Activated CD8-positive, alpha-beta memory T cell treated with anti-CD3 and anti-CD28 coated beads for 4 hours (primary cell): ENCODE results near the gene R3HCC1L.

ENCODE experiments used
- DNase-seq, 2 donors: peaks; one replicate each; pipeline ENCODE4 v3.0.0-alpha.2; 2020; ENCODE audit warnings: low read depth in 2 of 2

R3HCC1L gene

GRCh38 chr10:98276311-98276710 is 141.9 kb downstream of the R3HCC1L start:
- no peak for DNase-seq

DNA sequence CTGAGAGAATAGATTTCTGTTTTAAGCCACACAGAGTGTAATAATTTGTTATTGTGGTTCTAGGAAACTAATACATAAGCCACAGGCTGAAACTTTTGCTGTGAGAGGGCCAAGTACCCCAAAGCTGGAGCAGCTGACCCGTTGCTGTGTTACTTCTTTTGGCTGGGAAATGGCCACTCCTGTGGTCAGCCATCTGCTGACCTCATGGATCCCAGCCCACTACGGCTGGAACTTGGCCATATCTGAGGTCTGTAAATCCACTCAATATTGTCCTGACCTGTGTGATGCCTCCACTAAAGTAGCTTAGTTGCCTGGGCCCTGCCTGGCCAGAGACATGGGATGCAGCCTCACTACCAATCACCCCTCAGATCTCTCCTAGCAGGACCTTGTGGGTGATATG is 151.0 kb downstream of the R3HCC1L start:
- DNase-seq: no peak

DNA sequence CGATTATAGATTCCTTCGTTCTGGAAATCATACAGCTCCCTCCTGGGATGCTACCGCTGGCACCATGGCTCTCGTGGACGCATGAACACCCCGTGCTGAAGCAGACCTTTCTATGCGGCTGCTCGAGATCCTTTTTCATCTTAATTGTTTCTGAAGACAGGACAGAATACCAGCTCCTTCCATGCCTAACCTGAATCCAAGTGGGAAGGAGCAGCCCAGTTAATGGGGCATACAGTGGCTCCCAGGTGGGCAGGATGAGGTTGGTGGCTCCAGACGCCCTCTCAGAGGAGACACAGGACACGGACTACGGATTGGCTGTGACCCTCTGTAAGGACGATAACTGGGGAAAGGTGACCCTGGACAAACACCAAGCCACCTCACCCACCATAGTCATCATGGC is 152.0 kb downstream of the R3HCC1L start:
- DNase-seq: no peak

DNA sequence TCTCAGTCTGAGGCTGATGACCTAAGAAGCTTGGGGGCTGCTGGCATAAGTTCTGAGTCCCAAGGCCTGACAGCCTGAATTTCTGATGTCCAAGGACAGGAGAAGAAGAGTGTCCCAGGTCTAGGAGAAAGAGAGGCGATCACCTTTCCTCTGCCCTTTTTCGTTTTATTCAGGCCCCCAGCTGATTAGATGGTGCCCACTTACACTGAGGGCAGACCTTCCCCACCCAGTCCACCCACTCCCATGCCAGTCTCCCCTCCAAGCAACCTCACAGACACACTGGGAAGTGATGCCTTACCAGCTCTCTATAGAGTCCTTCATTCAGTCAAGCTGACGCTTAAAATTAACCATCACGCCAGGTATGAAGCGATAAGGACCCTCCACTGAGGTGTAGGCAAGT is 152.9 kb downstream of the R3HCC1L start:
- no peak for DNase-seq

DNA sequence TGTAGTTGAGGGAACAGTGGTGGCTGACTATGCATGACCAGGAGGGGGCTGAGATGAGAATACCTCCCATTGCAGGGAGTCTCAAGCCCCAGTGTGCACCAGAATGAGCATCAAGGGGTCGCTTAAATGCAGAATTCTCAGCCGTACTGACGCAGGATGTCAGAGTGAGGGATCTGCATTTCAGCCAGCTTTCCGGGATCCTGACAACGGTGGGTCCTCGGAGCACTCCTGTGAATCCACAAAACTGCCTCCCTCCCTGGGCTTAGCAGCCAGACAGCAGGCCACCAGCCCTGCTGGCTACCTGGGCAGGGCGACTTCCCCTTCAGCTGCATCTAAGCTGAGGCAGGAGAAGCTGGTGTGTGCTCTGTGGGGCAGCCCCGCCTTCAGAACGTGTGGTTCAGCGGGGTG is 155.3 kb downstream of the R3HCC1L start:
- no peak for DNase-seq

DNA sequence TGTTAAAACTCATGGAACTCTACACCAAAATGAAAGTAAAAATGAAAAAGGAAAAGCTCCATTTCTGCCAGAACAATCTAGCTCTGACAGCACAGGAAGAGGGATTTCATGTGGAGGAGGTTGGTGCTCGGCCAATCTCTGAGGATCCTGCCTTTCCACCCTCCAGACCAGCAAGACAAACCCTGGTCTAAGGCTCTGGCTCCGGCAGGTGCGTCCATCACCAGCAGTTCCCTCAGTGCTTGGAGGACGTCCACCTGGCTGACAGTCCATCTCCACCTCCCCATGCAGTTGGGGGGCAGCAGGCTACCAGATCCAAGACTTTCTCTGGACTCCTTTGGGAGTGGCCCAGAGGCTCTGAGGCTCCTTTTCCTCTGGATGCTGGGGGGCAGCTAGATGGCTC is 158.5 kb downstream of the R3HCC1L start:
- DNase-seq: no peak

DNA sequence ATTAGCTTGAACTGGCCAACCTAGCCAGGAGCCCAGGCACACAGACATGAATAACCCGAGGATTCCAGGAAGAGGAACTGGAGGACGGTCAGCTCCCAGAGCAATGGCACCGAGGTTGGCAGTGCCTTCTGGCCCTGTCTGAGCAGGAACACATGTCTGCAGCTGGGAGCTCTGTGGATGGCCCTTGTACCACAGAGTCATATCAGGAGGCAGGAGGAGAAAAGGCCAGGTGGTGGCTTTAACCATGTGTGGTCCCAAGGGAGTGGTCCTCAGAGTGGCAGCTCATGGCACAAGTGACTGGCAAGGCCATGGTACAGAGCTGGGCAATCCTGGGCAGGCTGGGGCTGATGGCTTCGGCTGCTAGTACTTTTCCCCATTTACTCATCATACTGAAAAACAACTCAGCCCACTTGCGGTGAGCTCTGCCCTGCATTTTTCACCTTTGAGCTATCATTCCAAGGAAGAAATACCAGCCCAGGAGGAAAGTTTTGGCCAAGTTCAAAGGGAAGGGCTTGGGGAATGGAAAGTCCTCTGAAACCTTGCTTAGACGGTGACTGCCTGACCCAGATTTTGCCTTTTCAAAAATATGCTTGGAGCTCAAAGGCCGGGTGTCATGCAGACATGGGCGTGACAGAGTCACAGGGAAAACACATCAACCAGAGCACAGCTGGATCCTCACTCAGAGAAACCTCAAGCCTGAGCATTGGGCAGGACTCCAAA is 159.3 kb downstream of the R3HCC1L start:
- DNase-seq: no peak

- DNase-seq: no peak
Observed at GRCh38 chr10:98294270-98294627, 159.8 kb downstream of the R3HCC1L start.
